ENCODE data around the gene POLR1G. TPM values are rescaled to one million over a fixed set of nuclear protein-coding genes. Genes with fewer than 3 reads are reported as not detected.
"Not testable (repeated sequence)": the region's sequence is repeated elsewhere in the genome, so short reads cannot be mapped to it uniquely, and the experiment has no call there.

Gene POLR1G
- total and polyA plus RNA-seq, 2 experiments from 2014 or later, result 33.0 to 85.9 TPM

DNA sequence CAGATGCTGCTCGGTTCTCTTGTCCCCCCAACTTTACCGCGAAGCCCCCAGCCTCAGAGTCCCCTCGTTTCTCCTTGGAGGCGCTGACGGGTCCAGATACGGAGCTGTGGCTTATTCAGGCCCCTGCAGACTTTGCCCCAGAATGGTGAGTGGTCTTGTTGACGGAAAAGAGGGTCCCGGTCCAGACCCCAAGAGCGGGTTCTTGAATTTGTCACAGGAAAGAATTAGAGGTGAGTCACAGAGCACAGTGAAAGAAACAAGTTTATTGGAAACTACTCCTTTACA, 589 bp downstream of the POLR1G start:
- Histone ChIP-seq H3K4me1 (ENCODE audit: insufficient read depth) (peaks cover 20% of the 10 kb centered on the region), H3K27ac (ENCODE audit: low read depth) (no peak overlapping the region), H3K4me2 (peak overlapping the region; percentile 99), H4K20me1 (replicated peaks; ENCODE audit: insufficient read depth) (peaks cover 11% of the 10 kb centered on the region; the same call in 1 of the 2 replicates), H3F3A (replicated peaks; ENCODE audit: low read depth) (peaks cover 28% of the 10 kb centered on the region; the same call in 1 of the 2 replicates), H3K36me3 (ENCODE audit: insufficient read depth) (no peaks in the 10 kb centered on the region), H3K79me2 (replicated peaks; ENCODE audit: insufficient read depth) (peaks cover 13% of the 10 kb centered on the region), H3K27me3 (ENCODE audit: insufficient read depth) (peaks cover 17% of the 10 kb centered on the region), H2AFZ (peak overlapping the region; percentile 92; the same call in 1 of the 2 replicates), H3K9me2 (ENCODE audit: insufficient read depth) (no peaks in the 10 kb centered on the region), H3K4me3 (peak overlapping the region; percentile 88)
- Mint-ChIP-seq H3K27ac (no peak overlapping the region), H3K4me3 (peak overlapping the region; percentile 97), H3K27me3 (ENCODE audit: insufficient read depth, low read depth, poor library complexity) (peaks cover 38% of the 10 kb centered on the region), H3K36me3 (ENCODE audit: low read depth) (peaks cover 33% of the 10 kb centered on the region), H3K4me1 (peaks cover 26% of the 10 kb centered on the region), H3K9me3 (no peaks in the 10 kb centered on the region; the same call in 2 of the 3 replicates)
- no peak for TF ChIP-seq EZH2phosphoT487 (IDR thresholded peaks at IDR 0.05; ENCODE audit: unreplicated experiment)
- TF ChIP-seq, protein P1, sequence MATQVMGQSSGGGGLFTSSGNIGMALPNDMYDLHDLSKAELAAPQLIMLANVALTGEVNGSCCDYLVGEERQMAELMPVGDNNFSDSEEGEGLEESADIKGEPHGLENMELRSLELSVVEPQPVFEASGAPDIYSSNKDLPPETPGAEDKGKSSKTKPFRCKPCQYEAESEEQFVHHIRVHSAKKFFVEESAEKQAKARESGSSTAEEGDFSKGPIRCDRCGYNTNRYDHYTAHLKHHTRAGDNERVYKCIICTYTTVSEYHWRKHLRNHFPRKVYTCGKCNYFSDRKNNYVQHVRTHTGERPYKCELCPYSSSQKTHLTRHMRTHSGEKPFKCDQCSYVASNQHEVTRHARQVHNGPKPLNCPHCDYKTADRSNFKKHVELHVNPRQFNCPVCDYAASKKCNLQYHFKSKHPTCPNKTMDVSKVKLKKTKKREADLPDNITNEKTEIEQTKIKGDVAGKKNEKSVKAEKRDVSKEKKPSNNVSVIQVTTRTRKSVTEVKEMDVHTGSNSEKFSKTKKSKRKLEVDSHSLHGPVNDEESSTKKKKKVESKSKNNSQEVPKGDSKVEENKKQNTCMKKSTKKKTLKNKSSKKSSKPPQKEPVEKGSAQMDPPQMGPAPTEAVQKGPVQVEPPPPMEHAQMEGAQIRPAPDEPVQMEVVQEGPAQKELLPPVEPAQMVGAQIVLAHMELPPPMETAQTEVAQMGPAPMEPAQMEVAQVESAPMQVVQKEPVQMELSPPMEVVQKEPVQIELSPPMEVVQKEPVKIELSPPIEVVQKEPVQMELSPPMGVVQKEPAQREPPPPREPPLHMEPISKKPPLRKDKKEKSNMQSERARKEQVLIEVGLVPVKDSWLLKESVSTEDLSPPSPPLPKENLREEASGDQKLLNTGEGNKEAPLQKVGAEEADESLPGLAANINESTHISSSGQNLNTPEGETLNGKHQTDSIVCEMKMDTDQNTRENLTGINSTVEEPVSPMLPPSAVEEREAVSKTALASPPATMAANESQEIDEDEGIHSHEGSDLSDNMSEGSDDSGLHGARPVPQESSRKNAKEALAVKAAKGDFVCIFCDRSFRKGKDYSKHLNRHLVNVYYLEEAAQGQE (IDR thresholded peaks at IDR 0.05; ENCODE audit: unreplicated experiment), result no peak
- ATAC-seq (no peak), DNase-seq (ENCODE audit: low spot score) (no peak)

DNA sequence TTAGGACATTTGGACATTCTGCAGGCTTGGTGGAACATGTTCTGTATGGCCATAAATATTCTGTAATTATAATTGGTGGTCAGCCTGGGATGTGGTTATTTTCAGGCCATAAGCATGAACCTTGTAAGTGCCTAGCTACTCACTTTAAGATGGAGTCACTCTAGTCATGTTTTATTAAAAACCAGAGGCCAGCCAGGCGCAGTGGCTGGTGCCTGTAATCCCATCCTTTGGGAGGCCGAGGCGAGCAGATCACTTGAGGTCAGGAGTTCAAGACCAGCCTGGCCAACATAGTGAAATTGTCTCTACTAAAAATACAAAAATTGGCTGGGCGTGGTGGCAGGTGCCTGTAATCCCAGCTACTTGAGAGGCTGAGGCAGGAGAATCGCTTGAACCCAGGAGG, 1.1 kb downstream of the POLR1G start:
- not testable (repeated sequence) for ATAC-seq
- peak overlapping the region; percentile 99 for H3K4me2 ChIP-seq

DNA sequence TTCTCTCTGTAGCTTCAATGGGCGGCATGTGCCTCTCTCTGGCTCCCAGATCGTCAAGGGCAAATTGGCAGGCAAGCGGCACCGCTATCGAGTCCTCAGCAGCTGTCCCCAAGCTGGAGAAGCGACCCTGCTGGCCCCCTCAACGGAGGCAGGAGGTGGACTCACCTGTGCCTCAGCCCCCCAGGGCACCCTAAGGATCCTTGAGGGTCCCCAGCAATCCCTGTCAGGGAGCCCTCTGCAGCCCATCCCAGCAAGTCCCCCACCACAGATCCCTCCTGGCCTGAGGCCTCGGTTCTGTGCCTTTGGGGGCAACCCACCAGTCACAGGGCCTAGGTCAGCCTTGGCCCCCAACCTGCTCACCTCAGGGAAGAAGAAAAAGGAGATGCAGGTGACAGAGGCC, 1.7 kb downstream of the POLR1G start:
- H3K27ac ChIP-seq (ENCODE audit: low read depth), result no peak overlapping the region
- no peaks in the 10 kb centered on the region for H3K36me3 ChIP-seq (ENCODE audit: insufficient read depth)
- ATAC-seq (no peak), DNase-seq (ENCODE audit: low spot score) (no peak)
- Mint-ChIP-seq H3K4me3 (peak overlapping the region; percentile 65), H3K9me3 (no peaks in the 10 kb centered on the region; the same call in 2 of the 3 replicates), H3K27me3 (ENCODE audit: insufficient read depth, low read depth, poor library complexity) (peaks cover 32% of the 10 kb centered on the region), H3K4me1 (peaks cover 18% of the 10 kb centered on the region), H3K27ac (no peak overlapping the region), H3K36me3 (ENCODE audit: low read depth) (peaks cover 41% of the 10 kb centered on the region)
- H3K27me3 ChIP-seq (ENCODE audit: insufficient read depth), result peaks cover 10% of the 10 kb centered on the region
- no peak overlapping the region; the same call in 1 of the 2 replicates for H3K4me3 ChIP-seq
- H3K9me2 ChIP-seq (ENCODE audit: insufficient read depth), result no peaks in the 10 kb centered on the region
- H3K4me1 ChIP-seq (ENCODE audit: insufficient read depth), result peaks cover 14% of the 10 kb centered on the region
- H4K20me1 ChIP-seq (replicated peaks; ENCODE audit: insufficient read depth), result peaks cover 7% of the 10 kb centered on the region; the same call in 1 of the 2 replicates
- peaks cover 13% of the 10 kb centered on the region for H3K79me2 ChIP-seq (replicated peaks; ENCODE audit: insufficient read depth)
- no peak overlapping the region for H2AFZ ChIP-seq
- no peak overlapping the region for H3K4me2 ChIP-seq
- H3F3A ChIP-seq (replicated peaks; ENCODE audit: low read depth), result peaks cover 23% of the 10 kb centered on the region; the same call in 1 of the 2 replicates
- TF ChIP-seq ZNF331 (CRISPR knock-in tag; IDR thresholded peaks at IDR 0.05; ENCODE audit: low read depth), result no peak
- TF ChIP-seq STAT1 (IDR thresholded peaks at IDR 0.05; ENCODE audit: unreplicated experiment), result no peak
- no peak for TF ChIP-seq CREB1 (CRISPR knock-in tag; IDR thresholded peaks at IDR 0.05; ENCODE audit: low read depth)
- TF ChIP-seq, protein P2, sequence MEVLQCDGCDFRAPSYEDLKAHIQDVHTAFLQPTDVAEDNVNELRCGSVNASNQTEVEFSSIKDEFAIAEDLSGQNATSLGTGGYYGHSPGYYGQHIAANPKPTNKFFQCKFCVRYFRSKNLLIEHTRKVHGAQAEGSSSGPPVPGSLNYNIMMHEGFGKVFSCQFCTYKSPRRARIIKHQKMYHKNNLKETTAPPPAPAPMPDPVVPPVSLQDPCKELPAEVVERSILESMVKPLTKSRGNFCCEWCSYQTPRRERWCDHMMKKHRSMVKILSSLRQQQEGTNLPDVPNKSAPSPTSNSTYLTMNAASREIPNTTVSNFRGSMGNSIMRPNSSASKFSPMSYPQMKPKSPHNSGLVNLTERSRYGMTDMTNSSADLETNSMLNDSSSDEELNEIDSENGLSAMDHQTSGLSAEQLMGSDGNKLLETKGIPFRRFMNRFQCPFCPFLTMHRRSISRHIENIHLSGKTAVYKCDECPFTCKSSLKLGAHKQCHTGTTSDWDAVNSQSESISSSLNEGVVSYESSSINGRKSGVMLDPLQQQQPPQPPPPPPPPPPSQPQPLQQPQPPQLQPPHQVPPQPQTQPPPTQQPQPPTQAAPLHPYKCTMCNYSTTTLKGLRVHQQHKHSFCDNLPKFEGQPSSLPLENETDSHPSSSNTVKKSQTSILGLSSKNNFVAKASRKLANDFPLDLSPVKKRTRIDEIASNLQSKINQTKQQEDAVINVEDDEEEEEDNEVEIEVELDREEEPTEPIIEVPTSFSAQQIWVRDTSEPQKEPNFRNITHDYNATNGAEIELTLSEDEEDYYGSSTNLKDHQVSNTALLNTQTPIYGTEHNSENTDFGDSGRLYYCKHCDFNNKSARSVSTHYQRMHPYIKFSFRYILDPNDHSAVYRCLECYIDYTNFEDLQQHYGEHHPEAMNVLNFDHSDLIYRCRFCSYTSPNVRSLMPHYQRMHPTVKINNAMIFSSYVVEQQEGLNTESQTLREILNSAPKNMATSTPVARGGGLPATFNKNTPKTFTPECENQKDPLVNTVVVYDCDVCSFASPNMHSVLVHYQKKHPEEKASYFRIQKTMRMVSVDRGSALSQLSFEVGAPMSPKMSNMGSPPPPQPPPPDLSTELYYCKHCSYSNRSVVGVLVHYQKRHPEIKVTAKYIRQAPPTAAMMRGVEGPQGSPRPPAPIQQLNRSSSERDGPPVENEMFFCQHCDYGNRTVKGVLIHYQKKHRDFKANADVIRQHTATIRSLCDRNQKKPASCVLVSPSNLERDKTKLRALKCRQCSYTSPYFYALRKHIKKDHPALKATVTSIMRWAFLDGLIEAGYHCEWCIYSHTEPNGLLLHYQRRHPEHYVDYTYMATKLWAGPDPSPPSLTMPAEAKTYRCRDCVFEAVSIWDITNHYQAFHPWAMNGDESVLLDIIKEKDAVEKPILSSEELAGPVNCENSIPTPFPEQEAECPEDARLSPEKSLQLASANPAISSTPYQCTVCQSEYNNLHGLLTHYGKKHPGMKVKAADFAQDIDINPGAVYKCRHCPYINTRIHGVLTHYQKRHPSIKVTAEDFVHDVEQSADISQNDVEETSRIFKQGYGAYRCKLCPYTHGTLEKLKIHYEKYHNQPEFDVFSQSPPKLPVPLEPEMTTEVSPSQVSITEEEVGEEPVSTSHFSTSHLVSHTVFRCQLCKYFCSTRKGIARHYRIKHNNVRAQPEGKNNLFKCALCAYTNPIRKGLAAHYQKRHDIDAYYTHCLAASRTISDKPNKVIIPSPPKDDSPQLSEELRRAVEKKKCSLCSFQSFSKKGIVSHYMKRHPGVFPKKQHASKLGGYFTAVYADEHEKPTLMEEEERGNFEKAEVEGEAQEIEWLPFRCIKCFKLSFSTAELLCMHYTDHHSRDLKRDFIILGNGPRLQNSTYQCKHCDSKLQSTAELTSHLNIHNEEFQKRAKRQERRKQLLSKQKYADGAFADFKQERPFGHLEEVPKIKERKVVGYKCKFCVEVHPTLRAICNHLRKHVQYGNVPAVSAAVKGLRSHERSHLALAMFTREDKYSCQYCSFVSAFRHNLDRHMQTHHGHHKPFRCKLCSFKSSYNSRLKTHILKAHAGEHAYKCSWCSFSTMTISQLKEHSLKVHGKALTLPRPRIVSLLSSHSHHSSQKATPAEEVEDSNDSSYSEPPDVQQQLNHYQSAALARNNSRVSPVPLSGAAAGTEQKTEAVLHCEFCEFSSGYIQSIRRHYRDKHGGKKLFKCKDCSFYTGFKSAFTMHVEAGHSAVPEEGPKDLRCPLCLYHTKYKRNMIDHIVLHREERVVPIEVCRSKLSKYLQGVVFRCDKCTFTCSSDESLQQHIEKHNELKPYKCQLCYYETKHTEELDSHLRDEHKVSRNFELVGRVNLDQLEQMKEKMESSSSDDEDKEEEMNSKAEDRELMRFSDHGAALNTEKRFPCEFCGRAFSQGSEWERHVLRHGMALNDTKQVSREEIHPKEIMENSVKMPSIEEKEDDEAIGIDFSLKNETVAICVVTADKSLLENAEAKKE (CRISPR knock-in tag; IDR thresholded peaks at IDR 0.05), result no peak

More for the DNA sequence above, 1.1 kb downstream of the POLR1G start:
- H3F3A ChIP-seq (replicated peaks; ENCODE audit: low read depth), result peaks cover 28% of the 10 kb centered on the region; the same call in 1 of the 2 replicates
- Mint-ChIP-seq H3K27me3 (ENCODE audit: insufficient read depth, low read depth, poor library complexity) (peaks cover 36% of the 10 kb centered on the region), H3K36me3 (ENCODE audit: low read depth) (peaks cover 38% of the 10 kb centered on the region), H3K4me1 (peaks cover 24% of the 10 kb centered on the region), H3K4me3 (peak overlapping the region; percentile 97)
- H3K27ac Mint-ChIP-seq; H3K27ac ChIP-seq (ENCODE audit: low read depth); H3K36me3 ChIP-seq (ENCODE audit: insufficient read depth); H3K9me3 Mint-ChIP-seq; H3K9me2 ChIP-seq (ENCODE audit: insufficient read depth); DNase-seq (ENCODE audit: low spot score); H2AFZ ChIP-seq: not testable (repeated sequence)
- peak overlapping the region; percentile 88 for H3K4me3 ChIP-seq
- peaks cover 13% of the 10 kb centered on the region for H3K79me2 ChIP-seq (replicated peaks; ENCODE audit: insufficient read depth)
- H3K4me1 ChIP-seq (ENCODE audit: insufficient read depth), result peaks cover 20% of the 10 kb centered on the region
- H3K27me3 ChIP-seq (ENCODE audit: insufficient read depth), result peaks cover 15% of the 10 kb centered on the region
- H4K20me1 ChIP-seq (replicated peaks; ENCODE audit: insufficient read depth), result peaks cover 11% of the 10 kb centered on the region; the same call in 1 of the 2 replicates
